HG02885 (cell line): ENCODE data around the gene GPD2.
"Not testable (repeated sequence)": the region's sequence is repeated elsewhere in the genome, so short reads cannot be mapped to it uniquely, and the experiment has no call there.

Experiments used
- ATAC-seq: cut with Tn5 transposase; IDR thresholded peaks from one replicate; pipeline ENCODE4 v1.9.1; 2021; ENCODE audit warnings: mild to moderate bottlenecking; ENCODE audit not compliant: unreplicated experiment, poor library complexity

Gene GPD2

DNA sequence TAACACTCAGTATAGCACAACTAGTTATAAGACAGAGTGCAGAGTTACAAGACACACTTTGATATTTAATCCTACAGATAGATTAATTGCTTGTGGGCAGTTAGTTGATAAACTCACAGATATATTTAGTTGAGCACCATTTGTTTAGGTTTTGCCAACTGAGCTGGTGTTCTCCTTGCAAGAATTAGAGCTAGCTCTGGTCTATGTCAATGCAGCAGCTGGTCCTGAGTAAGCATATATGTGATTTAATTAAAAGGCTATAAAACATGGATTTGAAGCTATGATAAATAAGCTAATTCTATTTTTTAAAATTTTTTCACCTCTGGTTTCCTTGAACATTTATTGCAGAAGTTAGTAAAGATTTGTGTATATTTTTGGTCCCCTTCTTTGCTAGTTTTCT is 35.6 kb downstream of the GPD2 start:
- ATAC-seq, result no peak

DNA sequence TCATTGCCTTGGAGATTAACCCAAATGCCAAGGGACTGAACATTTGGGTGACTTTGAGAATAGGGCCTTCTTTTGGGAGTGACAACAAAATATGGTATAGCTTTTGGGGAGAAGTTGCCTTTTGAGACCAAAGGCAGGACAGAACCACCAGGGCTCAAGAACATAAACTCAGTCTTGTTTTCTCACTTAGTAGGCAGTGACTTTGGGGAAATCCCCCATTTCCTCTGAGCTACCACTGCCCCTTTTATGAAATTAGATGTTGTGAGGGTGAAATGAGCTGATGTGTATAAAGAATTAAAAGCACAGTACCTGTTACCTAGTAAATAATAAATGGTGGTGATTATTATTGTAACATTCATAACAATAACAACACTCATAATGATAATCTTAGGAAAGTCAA is 36.5 kb downstream of the GPD2 start:
- ATAC-seq, result peak; percentile 30

DNA sequence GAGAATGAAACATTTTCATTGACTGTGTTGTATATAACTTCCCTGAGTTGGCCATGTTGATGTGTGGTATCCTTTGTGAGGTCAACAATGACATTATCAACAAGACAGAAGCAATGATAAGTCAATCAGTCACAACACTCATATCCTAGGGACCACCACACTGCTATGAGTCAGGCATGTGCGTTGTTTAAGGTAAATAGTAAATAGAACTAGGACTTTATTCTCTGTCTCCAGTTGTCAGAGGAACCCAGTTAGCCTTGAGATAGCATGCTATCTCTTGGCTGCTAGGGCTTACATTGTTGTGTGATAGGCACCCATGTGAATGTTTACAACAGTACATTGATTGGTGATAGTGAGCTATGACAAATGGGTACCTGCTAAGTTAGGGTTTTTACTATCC is 37.3 kb downstream of the GPD2 start:
- no peak for ATAC-seq

DNA sequence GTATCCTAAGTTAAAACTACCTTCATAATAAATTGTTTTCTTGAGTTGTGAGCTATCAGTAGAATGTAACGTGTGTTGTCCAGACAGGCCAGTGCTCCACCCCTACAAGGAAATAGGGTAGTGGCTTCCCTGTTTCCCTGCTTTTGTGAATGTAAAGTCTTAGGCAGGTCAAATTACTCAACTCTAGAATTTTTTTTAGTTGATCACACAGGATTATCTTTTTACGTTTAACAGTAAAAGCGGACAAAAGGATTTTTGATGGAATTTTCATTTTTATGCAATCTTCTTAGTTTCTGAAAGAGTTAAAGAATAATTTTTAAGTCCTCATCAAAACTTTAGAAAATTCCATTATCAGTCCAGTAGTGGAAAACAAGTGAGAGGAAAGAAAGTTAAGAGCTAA is 38.2 kb downstream of the GPD2 start:
- no peak for ATAC-seq

DNA sequence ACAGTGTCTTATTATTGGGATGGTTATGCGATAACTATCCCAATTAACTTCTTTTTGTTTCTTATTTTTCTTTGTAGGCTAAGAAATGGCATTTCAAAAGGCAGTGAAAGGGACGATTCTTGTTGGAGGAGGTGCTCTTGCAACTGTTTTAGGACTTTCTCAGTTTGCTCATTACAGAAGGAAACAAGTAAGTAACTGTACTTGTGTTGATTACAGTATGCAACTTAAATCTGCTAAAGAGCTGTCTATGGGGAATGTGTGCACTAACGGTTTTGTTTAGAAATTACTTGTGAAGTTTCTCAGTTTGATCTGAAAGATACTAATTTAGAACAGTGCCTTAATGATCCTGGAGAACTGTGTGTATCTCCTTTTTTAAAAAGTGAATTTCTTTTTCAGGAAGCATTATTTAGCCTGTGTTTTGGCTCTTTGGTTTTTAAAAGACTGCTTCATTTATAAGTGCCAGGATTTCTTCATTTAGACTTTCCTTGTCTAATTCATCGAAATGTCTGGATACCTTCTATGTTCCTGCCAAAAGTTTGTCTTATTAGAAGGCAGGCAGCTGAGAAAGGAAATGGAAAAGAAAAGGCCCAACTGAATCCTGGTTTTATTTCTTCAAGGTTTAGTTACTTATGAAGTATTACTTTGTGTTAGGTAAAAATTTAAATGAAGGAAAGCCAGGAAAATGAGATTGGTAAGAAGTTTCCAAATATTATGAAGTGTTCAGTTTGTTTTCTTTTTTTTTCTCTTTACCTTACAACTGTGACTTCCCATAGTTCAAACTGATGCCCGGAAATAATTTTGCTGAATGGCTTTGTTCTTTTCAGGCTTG is 40.1 kb downstream of the GPD2 start:
- peak; percentile 70 for ATAC-seq

DNA sequence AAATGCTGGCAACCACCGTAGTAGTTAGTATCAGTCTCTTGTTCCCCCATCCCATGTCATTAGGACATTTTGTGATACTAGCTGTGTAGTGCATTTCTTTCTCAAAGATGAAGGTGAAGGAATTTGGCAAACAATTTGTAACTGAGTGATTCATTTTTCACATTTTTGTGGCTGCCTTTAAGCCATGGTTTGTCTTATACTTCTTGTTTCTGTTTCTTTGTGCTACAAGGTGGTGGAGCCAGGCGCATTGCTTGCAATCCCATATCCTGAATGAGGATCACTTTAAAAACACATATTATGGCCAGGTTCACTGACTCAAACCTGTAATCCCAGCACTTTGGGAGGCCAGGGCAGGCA is 40.6 kb downstream of the GPD2 start:
- ATAC-seq, result peak; percentile 84

DNA sequence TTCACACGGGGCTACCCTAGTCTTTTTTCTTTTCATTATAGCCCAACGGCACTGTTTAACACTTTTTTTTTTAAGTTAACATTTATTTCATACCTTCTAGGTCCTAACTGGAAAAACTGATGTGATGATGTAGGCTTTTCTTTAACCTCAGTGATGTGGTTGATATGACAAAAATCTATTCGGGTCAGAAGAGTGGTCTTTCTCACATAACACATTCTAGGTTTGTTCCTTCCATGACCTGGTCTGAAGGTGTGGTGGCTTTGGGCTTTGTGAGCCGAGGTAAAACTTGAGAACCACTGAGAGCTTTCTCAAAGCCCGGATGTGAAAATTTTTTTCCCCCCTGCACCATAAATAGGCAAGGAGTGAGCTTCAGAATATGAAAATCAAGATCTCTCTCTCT is 44.2 kb downstream of the GPD2 start:
- ATAC-seq, result no peak

DNA sequence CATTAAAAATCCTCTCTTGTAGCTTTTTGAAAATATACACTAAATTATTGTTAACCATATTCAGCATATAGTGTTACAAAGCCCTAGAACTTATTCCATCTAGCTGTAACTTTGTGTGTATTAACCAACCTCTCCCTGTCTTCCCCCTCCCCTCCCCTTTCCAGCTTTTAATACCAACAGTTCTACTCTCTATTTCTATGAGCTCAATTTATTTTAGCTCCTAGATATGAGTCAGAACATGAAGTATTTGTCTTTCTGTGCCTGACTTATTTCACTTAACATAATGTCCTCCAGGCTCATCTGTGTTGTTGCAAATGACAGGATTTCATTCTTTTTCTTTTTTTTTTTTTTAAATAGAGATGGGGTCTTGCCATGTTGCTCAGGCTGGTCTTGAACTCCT is 45.1 kb downstream of the GPD2 start:
- ATAC-seq, result no peak

DNA sequence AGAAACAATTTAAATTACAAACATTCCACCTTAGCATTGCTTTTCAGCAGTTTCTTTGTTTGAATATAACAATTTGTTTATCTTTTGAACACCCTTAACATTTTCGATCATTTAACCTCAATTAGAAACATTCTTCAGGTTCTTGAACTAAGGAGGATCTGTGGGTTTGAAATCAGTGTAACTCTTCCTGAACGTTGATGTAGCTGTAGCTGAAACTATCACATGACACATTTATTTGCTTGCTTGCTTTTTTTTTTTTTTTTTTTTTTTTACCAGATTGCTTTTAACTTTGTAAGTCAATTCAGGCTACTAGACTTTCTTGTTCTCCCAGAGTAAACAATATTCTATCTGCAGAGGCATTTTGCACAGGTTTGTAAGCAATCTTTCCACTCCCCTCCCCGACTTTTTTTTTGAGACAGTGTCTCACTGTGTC is 47.6 kb downstream of the GPD2 start:
- ATAC-seq, result no peak

DNA sequence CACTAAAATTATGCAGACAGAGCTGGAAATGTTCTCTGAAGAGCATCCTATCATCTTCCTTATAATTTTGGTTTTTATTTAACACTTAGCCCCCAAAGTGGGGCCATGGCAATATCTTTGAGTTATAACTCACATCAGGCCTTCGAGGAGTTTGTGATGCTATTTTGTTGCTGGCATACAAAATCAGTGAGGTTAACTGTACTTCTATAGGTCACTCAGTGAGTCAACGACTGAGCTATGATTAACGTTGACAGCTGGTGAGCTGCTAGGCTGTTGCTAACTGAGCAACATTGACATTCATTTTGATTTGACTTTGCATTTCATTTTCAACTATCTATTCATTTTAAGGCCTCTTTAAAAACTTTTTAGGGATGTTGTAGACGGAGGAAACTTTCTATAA is 50.0 kb downstream of the GPD2 start:
- no peak for ATAC-seq

DNA sequence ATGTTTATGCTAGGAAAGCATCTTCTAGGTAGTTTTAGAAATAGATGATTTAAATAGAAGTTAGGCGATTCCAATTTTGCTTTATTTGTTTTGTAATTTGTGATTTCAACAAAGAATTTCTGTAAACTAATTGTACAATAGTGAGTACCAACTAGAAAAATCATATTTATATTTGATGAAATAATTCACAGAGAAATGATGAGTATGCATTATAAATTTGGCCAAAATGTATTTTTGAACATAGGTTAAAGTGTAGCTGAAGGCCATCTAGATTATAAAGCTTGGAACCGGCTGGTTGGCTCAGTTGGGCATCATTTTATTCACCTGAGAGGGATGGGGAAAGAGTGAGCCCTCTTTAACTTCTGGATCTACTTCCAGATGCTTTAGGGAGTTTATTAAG is 50.4 kb downstream of the GPD2 start:
- ATAC-seq, result no peak

DNA sequence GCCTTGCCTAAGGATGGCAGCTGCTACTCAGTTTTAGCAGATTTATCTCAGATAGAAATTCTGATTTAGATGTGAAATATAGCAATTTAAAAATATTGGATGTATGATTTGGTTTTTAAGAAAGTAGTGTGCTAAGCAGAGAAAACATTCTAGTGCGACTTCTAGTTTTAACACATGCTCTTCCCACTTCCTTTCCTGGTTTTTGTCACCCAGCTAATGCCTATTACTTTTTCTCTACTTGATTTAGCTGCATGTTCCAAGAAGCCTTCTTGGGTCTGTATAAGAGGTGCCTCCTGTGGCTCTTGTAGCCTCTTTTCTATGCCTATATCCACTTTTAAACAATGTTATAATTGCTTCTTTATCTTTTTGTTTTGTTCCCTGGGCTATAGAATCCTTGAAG is 53.0 kb downstream of the GPD2 start:
- peak; percentile 35 for ATAC-seq

DNA sequence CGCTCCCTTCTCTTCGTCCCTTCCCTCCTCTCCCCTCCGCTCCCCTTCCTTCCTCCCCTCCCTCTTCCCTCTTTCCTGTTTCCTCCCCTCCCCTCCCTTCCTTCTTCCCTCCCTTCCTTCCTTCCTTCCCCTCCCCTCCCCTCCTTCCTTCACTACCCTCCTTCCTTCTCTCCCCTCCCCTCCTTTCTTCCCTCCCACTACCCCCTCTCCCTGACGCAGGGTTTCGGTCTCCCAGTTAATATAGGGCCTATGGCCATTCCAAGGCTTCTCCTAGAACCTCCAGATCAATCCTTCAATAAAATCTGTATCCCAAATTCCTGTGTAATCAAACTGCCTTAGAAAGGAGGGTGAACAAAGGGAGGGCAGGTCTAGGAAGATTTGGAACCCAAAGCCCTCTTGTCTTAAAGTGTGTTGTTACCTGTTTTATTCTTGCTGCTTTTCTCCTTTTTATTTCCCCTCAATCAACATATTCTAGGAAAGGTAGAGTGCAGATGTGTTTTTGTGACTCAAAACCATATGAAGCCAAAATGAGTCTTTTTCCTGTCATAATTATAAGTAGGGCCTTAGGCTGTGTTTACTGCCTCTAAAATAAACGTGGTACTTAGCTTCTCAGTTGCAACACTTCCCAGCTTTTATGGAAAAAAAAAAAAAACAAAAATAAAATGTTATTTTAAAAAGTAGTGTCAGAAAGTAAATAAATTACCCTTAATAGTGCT is 53.7 kb downstream of the GPD2 start:
- no peak for ATAC-seq

DNA sequence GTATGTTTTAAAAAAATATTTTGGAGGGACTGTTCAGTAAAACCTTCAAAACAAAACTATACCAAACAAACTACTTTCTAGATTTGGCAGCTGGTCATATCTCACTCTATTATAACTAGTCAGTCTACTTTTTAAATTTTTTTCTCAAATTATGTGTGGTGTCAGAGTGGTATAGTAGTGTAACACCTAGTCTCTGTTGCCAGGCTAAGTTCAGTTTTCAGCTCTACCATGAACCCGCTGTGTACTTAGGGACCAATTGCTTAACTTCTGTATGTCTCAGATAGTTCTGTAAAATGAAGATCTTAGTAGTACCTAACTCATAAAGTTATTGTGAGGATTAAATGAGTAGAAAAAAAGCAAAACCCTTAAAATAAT is 54.3 kb downstream of the GPD2 start:
- ATAC-seq, result no peak

DNA sequence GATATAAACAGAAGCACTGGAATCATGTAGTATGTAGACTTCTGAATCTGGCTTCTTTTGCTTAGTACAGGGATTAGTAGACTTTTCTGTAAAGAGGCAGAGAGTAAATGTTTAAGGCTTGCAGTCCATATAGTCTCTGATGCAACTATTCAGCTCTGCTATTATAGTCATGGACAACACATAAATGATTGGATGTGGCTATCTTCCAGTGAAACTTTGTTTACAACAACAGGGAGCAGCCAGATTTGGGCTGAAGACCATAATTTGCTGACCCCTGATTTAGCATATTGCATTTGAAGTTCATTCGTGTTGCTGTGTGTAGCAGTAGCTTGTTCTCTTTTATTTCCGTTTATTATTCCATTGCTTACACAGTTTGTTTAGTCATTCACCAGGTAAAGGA is 55.0 kb downstream of the GPD2 start:
- ATAC-seq, result no peak

DNA sequence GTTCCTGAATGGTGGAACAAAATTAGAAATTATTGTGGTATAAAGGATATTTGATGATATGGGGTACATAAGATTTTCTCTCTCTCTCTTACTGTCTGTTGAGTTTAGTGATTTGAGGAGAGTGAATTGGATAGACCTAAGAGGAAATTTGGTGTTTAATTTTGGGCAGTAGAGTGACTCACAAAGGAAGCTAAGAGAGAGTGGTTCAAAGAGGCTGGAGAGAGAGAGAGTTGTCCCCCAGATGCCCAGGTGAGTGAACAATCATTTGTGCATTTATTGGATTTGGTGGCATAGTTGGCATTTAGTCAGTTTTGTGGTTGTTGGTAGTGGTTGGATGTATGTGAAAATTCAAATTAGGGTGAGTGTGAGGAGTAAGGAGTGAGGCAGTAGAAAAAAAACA is 56.8 kb downstream of the GPD2 start:
- no peak for ATAC-seq

DNA sequence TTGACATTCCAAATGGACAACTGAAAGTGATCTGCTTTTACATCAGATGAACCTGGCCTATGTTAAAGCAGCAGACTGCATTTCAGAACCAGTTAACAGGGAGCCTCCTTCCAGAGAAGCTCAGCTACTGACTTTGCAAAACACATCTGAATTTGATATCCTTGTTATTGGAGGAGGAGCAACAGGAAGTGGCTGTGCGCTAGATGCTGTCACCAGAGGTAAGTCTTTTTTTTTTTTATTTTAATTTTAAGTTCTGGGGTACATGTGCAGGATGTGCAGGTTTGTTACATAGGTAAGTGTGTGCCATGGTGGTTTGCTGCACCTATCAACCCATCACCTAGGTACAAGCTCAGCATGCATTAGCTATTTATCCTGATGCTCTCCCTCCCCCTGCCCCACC is 59.8 kb downstream of the GPD2 start:
- ATAC-seq, result not testable (repeated sequence)

DNA sequence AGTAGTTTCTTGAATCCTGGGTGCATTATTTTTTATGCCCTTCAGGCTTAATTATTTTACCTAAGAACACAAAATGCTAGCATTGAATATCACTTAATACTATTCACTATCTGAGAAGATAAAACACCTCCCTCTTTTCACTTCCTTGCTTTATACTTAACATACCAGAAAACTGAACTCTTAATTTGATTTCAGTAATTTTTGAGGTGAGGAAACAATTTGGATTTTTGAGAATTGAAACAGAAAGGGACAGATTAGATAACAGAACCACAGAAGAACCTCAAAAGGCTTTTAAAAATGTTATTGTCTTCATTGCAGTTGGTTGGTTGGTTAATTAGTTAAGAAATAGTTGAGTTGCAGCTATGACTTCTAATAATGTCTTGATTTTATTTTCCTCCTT is 69.5 kb downstream of the GPD2 start:
- ATAC-seq, result peak; percentile 66

DNA sequence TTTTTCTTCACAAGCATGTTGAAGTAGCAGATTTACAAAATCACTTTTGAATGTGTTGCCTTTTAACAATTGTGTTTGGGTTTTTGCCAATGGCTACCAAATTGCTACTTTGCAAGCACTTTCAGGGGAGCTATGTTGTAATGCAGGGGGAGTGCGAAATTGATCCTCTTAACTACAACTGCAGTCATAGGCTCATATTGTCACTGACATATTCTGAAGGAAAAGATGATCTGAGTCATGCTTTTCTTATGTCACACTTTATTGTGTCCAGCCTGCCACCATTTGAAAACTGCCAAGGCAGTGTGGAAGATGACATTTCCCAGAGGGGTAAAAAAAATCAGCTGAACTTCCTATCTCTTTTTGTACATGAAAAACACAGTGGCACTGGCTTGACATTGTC is 74.9 kb downstream of the GPD2 start:
- ATAC-seq, result no peak

DNA sequence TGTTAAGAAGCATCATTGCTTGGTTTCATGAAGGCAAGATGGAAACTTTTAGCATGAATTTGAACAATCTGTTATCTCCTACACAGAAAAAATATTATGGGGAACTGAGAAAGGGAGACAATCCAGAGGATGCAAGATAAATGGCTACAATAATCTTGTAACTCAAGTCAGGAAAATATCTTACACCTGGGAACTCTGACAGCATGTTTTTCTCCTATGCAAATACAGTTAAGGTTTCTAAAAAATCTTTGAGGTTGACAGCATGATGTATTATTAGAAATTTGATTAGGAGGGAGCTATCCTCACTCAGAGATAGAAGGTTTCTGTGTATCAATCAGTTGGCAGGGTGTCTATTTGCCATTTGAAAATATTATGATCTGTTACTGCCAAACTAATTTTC is 75.6 kb downstream of the GPD2 start:
- peak; percentile 78 for ATAC-seq

DNA sequence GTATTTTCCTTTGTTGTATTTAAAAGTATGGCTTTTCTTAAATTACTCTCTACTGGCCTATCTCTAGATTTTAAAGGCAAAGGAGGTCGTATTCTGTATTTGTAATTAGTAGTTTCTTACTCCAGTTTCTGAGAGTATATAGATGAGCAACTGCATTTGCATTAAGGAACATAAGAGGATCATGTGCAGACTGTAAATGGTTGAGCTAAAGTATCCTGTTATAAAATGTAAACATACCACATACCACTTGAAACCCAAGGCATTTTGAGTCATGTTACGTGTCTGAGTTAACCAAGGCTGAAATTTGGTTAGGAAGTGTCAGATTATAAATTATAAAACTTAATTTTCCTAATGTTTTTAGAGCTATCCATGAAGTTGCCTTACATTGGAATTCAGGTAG is 76.3 kb downstream of the GPD2 start:
- ATAC-seq, result peak; percentile 71

DNA sequence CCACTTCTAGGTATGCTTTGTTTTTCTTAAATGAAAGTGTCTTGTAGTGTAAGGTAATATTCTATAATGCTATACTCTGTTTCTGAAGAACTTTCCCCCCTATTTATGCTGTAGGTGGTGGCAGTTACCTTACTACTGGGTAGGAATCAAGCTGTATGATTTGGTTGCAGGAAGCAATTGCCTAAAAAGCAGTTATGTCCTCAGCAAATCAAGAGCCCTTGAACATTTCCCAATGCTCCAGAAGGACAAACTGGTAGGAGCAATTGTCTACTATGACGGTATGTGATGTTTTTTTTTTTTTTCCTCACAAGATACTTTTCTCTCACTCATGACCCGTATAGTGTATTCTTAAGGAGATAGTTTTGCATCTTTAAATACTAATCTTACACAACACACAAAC is 77.0 kb downstream of the GPD2 start:
- no peak for ATAC-seq
